Lower lobe of right lung (tissue), 2 donors: ENCODE data around the gene EPHA3. TPM values are rescaled to one million over a fixed set of nuclear protein-coding genes. Genes with fewer than 3 reads are reported as not detected.

Experiments
- ATAC-seq, 2 donors: fragments of 200-7000 bp; cut with Tn5 transposase; one replicate each; pipeline ENCODE4 v1.9.1; 2020 to 2022; ENCODE audit warnings: mild to moderate bottlenecking in 2 of 2, moderate library complexity in 2 of 2
- DNase-seq: peaks from one replicate; pipeline ENCODE4 v3.0.0-alpha.2; 2020
- H3K27ac ChIP-seq: fragments of 200-600 bp; one replicate; pipeline ENCODE4 v1.8.0; 2022
- H3K27me3 ChIP-seq: fragments of 200-600 bp; one replicate; pipeline ENCODE4 v1.8.0; 2022; ENCODE audit warnings: low read depth
- H3K36me3 ChIP-seq: fragments of 200-600 bp; one replicate; pipeline ENCODE4 v1.8.0; 2022; ENCODE audit warnings: mild to moderate bottlenecking
- H3K4me1 ChIP-seq: fragments of 200-600 bp; one replicate; pipeline ENCODE4 v1.8.0; 2022
- H3K4me3 ChIP-seq: fragments of 200-600 bp; one replicate; pipeline ENCODE4 v1.8.0; 2022; ENCODE audit warnings: mild to moderate bottlenecking
- H3K9me3 ChIP-seq: fragments of 200-600 bp; one replicate; pipeline ENCODE4 v1.8.0; 2022
- CTCF ChIP-seq: fragments of 200-600 bp; IDR thresholded peaks from one replicate; pipeline ENCODE4 v1.8.0; 2022; ENCODE audit warnings: antibody characterized with exemption, mild to moderate bottlenecking
- intact Hi-C: fragments of 100-400 bp; cut with DNase I; formaldehyde crosslinking; loops from one replicate; pipeline ENCODE4 v1.11.0; 2022
- total RNA-seq: library from RNA; stranded (reverse); fragmentation: NEBNext Ultra II Directional; extraction: Animal tissue kit (Norgen Biotek cat#: 25700); gene quantifications from one replicate; pipeline ENCODE4 v1.2.1, GENCODE V29; 2021
- donor health status: DM: no; HTN: yes; CAD: no; lungs with severe emphysema.

EPHA3 gene
- total RNA-seq, 1 donor from 2014 or later, result 1.4 TPM

- Histone ChIP-seq H3K27me3 (no peaks in the 10 kb centered on the region), H3K9me3 (no peaks in the 10 kb centered on the region), H3K36me3 (no peaks in the 10 kb centered on the region), H3K4me1 (no peaks in the 10 kb centered on the region), H3K27ac (no peak overlapping the region), H3K4me3 (no peak overlapping the region)
- TF ChIP-seq CTCF, result no peak
- intact Hi-C loops, result no loop called here
- DNase-seq (no peak), ATAC-seq (no peak)
These were observed 381.6 kb downstream of the EPHA3 start for GRCh38 chr3:89488800-89489580.

GRCh38 chr3:89490129-89490528, 382.7 kb downstream of the EPHA3 start:
- intact Hi-C loops, result no loop called here
- Histone ChIP-seq H3K9me3 (no peaks in the 10 kb centered on the region), H3K4me3 (no peak overlapping the region), H3K36me3 (no peaks in the 10 kb centered on the region), H3K4me1 (no peaks in the 10 kb centered on the region), H3K27me3 (no peaks in the 10 kb centered on the region), H3K27ac (no peak overlapping the region)
- ATAC-seq (no peak), DNase-seq (no peak)
- no peak for TF ChIP-seq CTCF

- no peaks in the 10 kb centered on the region for H3K4me1 ChIP-seq
- H3K4me3 ChIP-seq, result no peak overlapping the region
- ATAC-seq, result no peak
- DNase-seq, result no peak
- no peak overlapping the region for H3K27ac ChIP-seq
- no peaks in the 10 kb centered on the region for H3K9me3 ChIP-seq
- no peak for TF ChIP-seq CTCF
- H3K36me3 ChIP-seq, result no peaks in the 10 kb centered on the region
- intact Hi-C loops, result no loop called here
- H3K27me3 ChIP-seq, result no peaks in the 10 kb centered on the region
These were observed 387.3 kb downstream of the EPHA3 start for GRCh38 chr3:89494734-89495133.

GRCh38 chr3:89503891-89504391, 396.5 kb downstream of the EPHA3 start:
- no peak overlapping the region for H3K4me3 ChIP-seq
- H3K9me3 ChIP-seq, result no peaks in the 10 kb centered on the region
- no peak for TF ChIP-seq CTCF
- intact Hi-C loops, result no loop called here
- H3K4me1 ChIP-seq, result no peaks in the 10 kb centered on the region
- no peaks in the 10 kb centered on the region for H3K27me3 ChIP-seq
- H3K27ac ChIP-seq, result no peak overlapping the region
- ATAC-seq (no peak), DNase-seq (no peak)
- no peaks in the 10 kb centered on the region for H3K36me3 ChIP-seq

GRCh38 chr3:89504432-89504831, 397.0 kb downstream of the EPHA3 start:
- Histone ChIP-seq H3K36me3 (no peaks in the 10 kb centered on the region), H3K27me3 (no peaks in the 10 kb centered on the region), H3K4me1 (no peaks in the 10 kb centered on the region), H3K27ac (no peak overlapping the region), H3K4me3 (no peak overlapping the region), H3K9me3 (no peaks in the 10 kb centered on the region)
- no peak for TF ChIP-seq CTCF
- intact Hi-C loops, result no loop called here
- ATAC-seq (no peak), DNase-seq (no peak)
